ENCODE data around the gene CMTM5. TPM values are rescaled to one million over a fixed set of nuclear protein-coding genes. Genes with fewer than 3 reads are reported as not detected.

Gene CMTM5
- total and polyA plus RNA-seq, 5 donors: 0.36 to 13.9 (median 1.3) TPM

DNA sequence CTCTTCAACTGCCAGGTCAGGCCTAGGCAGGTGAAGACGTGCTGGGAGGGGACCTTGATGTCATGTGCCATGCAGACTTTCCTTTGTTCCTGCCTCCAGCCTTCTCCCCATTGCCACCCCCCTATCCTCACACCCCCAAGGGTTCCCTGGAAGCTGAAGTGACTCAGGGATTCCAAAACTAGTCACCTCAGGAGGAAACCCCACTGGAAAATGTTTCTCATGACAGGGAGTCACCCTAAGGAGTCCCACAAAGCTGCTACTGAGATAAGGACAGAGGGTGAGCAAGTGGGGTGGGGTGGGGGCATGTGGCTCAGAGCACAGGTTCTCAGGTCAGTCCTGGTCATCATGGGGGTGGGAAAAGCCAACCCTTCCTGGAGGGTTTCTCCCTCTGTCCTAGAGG is 6.6 kb upstream of the CMTM5 start:
- intact Hi-C loops (cut with DNase I): no loop called here

DNA sequence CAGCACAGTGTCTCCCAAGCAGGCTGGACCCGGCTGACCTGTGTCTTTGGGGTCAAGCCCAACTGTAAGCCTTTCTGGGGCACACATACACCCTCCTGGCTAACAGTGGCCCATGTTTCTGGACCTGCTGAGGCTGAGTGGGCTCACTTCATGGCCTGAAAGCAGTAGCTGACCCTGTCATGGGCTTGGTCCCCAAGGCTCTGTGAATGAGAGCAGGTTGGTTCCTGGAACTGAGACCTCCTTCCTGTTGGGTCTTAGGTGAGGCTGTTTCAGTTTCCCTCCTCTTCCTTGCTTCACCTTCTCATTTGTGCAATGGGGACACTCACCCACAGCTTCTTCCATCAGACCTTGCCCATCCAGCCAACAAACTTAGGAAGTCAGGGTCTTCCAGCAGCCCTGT is 5.0 kb upstream of the CMTM5 start:
- Histone ChIP-seq H3K9me3 (ENCODE audit: control insufficient read depth, low read length) (no peaks in the 10 kb centered on the region), H3K27me3 (ENCODE audit: control insufficient read depth, insufficient read depth) (no peaks in the 10 kb centered on the region), H3K4me1 (ENCODE audit: control insufficient read depth, insufficient read depth, low read length) (no peaks in the 10 kb centered on the region), H3K4me3 (ENCODE audit: low read length) (no peak overlapping the region), H3K27ac (ENCODE audit: low read length) (no peak overlapping the region)
- intact Hi-C loops (cut with DNase I): no loop called here
- 67% methylated on average over 1 of the region's 1 CpG for WGBS
- ATAC-seq: no peak
- DNase-seq: no peak

More for the DNA sequence above, 6.6 kb upstream of the CMTM5 start:
- no peak overlapping the region for H3K27ac ChIP-seq (ENCODE audit: low read length)
- no peaks in the 10 kb centered on the region for H3K9me3 ChIP-seq (ENCODE audit: control insufficient read depth, low read length)
- no peak for ATAC-seq
- H3K4me3 ChIP-seq (ENCODE audit: low read length): no peak overlapping the region
- no peaks in the 10 kb centered on the region for H3K4me1 ChIP-seq (ENCODE audit: control insufficient read depth, insufficient read depth, low read length)
- DNase-seq: no peak
- no peaks in the 10 kb centered on the region for H3K27me3 ChIP-seq (ENCODE audit: control insufficient read depth, insufficient read depth)
- 56% methylated on average over 1 of the region's 1 CpG for WGBS

- DNase-seq (no peak), ATAC-seq (no peak)
- no peak within 1 kb of the TSS for H3K4me3 ChIP-seq (ENCODE audit: low read length)
- 71% methylated on average over 2 of the region's 2 CpGs for WGBS
- H3K9me3 ChIP-seq (ENCODE audit: control insufficient read depth, low read length): no peaks in the 10 kb centered on the region
- intact Hi-C loops (cut with DNase I): no loop called here
- no peaks in the 10 kb centered on the region for H3K27me3 ChIP-seq (ENCODE audit: control insufficient read depth, insufficient read depth)
- no peaks in the 10 kb centered on the region for H3K4me1 ChIP-seq (ENCODE audit: control insufficient read depth, insufficient read depth, low read length)
- H3K27ac ChIP-seq (ENCODE audit: low read length): no peak within 1 kb of the TSS
These were observed 4.3 kb upstream of the CMTM5 start, which contains the start of gene IL25 for GRCh38 chr14:23372509-23372908. Gene IL25 (plus strand): TSS chr14:23372809.

- Histone ChIP-seq H3K9me3 (ENCODE audit: control insufficient read depth, low read length) (no peaks in the 10 kb centered on the region), H3K27me3 (ENCODE audit: control insufficient read depth, insufficient read depth) (no peaks in the 10 kb centered on the region), H3K27ac (ENCODE audit: low read length) (no peak overlapping the region), H3K4me1 (ENCODE audit: control insufficient read depth, insufficient read depth, low read length) (no peaks in the 10 kb centered on the region), H3K4me3 (ENCODE audit: low read length) (no peak overlapping the region)
- intact Hi-C loops (cut with DNase I): no loop called here
- ATAC-seq (no peak), DNase-seq (peak in 1 of 3 donors; percentile 23)
- 78% methylated on average over 3 of the region's 3 CpGs for WGBS
These were observed 3.8 kb upstream of the CMTM5 start for GRCh38 chr14:23373041-23373440.

- Histone ChIP-seq H3K27ac (ENCODE audit: low read length) (no peak overlapping the region), H3K4me3 (ENCODE audit: low read length) (no peak overlapping the region), H3K9me3 (ENCODE audit: control insufficient read depth, low read length) (no peaks in the 10 kb centered on the region), H3K27me3 (ENCODE audit: control insufficient read depth, insufficient read depth) (no peaks in the 10 kb centered on the region), H3K4me1 (ENCODE audit: control insufficient read depth, insufficient read depth, low read length) (no peaks in the 10 kb centered on the region)
- intact Hi-C loops (cut with DNase I): loop anchor here in 2 of 4 donors (5.0 kb wide), 2 partner anchors 48 to 108 kb away; no protein-coding TSS in a partner anchor
- ATAC-seq: no peak
- 77% methylated on average over 21 of the region's 21 CpGs for WGBS
- DNase-seq: peak in 2 of 3 donors; percentile 56 to 64
These were observed 1.2 kb upstream of the CMTM5 start for GRCh38 chr14:23375527-23376251.

DNA sequence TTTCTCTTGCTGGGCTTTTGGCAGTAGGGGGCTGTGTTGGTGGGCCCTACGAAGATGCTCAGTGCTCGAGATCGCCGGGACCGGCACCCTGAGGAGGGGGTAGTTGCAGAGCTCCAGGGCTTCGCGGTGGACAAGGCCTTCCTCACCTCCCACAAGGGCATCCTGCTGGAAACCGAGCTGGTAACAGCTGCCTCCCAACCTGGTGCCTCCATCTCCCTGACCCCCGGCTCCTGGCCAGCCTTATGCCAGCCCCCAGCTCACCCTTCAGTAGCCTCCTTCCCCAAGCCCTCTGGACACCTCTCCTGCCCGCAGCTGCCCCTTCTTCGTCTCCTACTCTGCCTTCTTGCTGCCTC is 328 bp downstream of the CMTM5 start:
- no peaks in the 10 kb centered on the region for H3K4me1 ChIP-seq (ENCODE audit: control insufficient read depth, insufficient read depth, low read length)
- DNase-seq (peak in 1 of 3 donors; percentile 61), ATAC-seq (peak in 1 of 2 donors; percentile 0)
- H3K27ac ChIP-seq (ENCODE audit: low read length): no peak overlapping the region
- no peaks in the 10 kb centered on the region for H3K9me3 ChIP-seq (ENCODE audit: control insufficient read depth, low read length)
- no peak overlapping the region for H3K4me3 ChIP-seq (ENCODE audit: low read length)
- 33% methylated on average over 11 of the region's 11 CpGs for WGBS
- intact Hi-C loops (cut with DNase I): loop anchor here in 2 of 4 donors (5.0 kb wide), 2 partner anchors 50 to 110 kb away; no protein-coding TSS in a partner anchor
- H3K27me3 ChIP-seq (ENCODE audit: control insufficient read depth, insufficient read depth): no peaks in the 10 kb centered on the region

DNA sequence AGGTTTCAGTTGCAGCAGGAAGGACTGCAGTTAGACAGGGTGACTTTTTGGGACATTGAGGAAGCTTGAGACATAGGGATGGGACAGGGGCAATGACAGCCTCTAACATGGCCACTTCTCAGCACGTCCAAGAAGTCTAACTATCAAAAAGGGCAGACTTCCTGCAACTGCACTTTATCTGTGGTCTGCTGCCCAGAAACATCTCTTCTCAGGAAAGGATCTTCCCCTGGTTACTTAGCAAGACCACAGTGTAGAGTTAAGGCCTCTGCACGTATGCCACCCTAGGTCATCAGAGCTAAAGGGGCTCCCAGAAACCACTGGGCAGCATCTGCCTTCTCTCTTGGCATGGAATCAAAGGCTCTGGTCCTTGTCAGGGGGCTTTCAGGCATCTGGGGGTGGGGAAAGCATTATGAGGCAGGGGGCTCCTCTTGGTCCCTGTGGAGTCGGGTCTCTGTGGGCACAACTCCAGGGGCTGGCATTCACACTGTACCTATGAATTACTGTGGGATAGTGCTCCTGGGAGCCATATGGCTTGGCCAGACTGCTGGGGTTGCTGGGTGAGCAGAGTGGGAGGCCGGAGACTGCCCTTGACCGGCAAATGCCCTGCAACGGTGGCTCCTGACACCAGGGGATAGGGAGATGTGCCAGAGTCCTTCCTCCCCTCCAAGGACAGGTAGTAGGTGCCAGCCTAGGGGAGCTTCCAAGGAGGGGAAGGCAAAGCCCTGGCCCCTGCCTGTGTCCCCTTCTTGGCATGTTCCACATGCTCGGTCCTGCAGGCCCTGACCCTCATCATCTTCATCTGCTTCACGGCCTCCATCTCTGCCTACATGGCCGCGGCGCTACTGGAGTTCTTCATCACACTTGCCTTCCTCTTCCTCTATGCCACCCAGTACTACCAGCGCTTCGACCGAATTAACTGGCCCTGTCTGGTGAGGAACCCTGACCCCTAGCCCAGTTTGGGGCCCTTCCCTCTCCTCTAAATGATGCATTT is 1.0 kb downstream of the CMTM5 start:
- ATAC-seq (peak; percentile 2 to 5), DNase-seq (peak; percentile 48 to 72 (median 70))
- no peak overlapping the region for H3K27ac ChIP-seq (ENCODE audit: low read length)
- H3K27me3 ChIP-seq (ENCODE audit: control insufficient read depth, insufficient read depth): no peaks in the 10 kb centered on the region
- no peaks in the 10 kb centered on the region for H3K9me3 ChIP-seq (ENCODE audit: control insufficient read depth, low read length)
- WGBS: 60% methylated on average over 14 of the region's 14 CpGs
- intact Hi-C loops (cut with DNase I): loop anchor here in 2 of 4 donors (5.0 kb wide), 2 partner anchors 51 to 111 kb away; no protein-coding TSS in a partner anchor
- H3K4me3 ChIP-seq (ENCODE audit: low read length): no peak overlapping the region
- no peaks in the 10 kb centered on the region for H3K4me1 ChIP-seq (ENCODE audit: control insufficient read depth, insufficient read depth, low read length)

DNA sequence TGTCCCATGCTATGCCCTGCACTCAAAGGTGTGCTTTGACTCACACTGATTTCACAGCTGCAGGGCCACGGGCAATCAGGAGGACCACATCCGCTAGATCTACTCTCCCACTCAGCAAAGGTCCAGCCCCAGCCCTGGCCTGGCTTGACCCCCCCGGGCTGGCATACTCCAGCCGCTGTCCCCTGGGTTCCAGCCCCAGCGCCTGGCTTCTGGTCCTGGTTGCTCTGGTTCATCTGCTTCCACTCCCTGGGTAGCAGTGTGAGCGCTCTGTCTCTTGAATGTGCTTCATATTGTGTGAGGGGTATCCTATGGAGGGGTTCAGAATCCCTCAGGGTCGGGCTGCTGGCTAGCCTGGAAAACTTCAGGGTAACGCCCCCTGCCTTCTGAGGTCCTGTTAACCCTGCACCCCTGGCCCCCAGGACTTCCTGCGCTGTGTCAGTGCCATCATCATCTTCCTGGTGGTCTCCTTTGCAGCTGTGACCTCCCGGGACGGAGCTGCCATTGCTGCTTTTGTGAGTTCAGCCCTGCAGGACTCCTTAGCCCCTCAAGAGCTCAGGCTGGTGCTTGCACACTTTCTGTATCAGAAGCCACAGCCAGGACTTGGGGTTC is 1.9 kb downstream of the CMTM5 start:
- WGBS: 65% methylated on average over 11 of the region's 11 CpGs
- ATAC-seq (peak; percentile 8 to 10), DNase-seq (peak; percentile 53 to 82 (median 80))
- intact Hi-C loops (cut with DNase I): loop anchor here in 2 of 4 donors (5.0 kb wide), 2 partner anchors 51 to 111 kb away; no protein-coding TSS in a partner anchor
- no peaks in the 10 kb centered on the region for H3K9me3 ChIP-seq (ENCODE audit: control insufficient read depth, low read length)
- no peak overlapping the region for H3K4me3 ChIP-seq (ENCODE audit: low read length)
- no peak overlapping the region for H3K27ac ChIP-seq (ENCODE audit: low read length)
- H3K4me1 ChIP-seq (ENCODE audit: control insufficient read depth, insufficient read depth, low read length): no peaks in the 10 kb centered on the region
- H3K27me3 ChIP-seq (ENCODE audit: control insufficient read depth, insufficient read depth): no peaks in the 10 kb centered on the region

- 35% methylated on average over 12 of the region's 12 CpGs for WGBS
- DNase-seq: peak; percentile 67 to 90 (median 89)
- Histone ChIP-seq H3K4me3 (ENCODE audit: low read length) (no peak overlapping the region), H3K27ac (ENCODE audit: low read length) (no peak overlapping the region), H3K4me1 (ENCODE audit: control insufficient read depth, insufficient read depth, low read length) (no peaks in the 10 kb centered on the region), H3K9me3 (ENCODE audit: control insufficient read depth, low read length) (no peaks in the 10 kb centered on the region), H3K27me3 (ENCODE audit: control insufficient read depth, insufficient read depth) (no peaks in the 10 kb centered on the region)
- peak; percentile 24 to 32 for ATAC-seq
- intact Hi-C loops (cut with DNase I): loop anchor here in 3 of 4 donors (5.0 kb wide), 2 partner anchors 52 to 112 kb away; no protein-coding TSS in a partner anchor
These were observed 2.7 kb downstream of the CMTM5 start for GRCh38 chr14:23379366-23380196.

Measured in right cardiac atrium (tissue), 5 donors.